Gastroesophageal sphincter (tissue), 3 donors: Measurements from ENCODE around the gene SPINK1.

Source experiments
- EP300 ChIP-seq: sonication (generic); formaldehyde crosslinking; IDR thresholded peaks from one replicate; pipeline ENCODE4 v1.6.1; 2017; ENCODE audit warnings: antibody characterized with exemption, mild to moderate bottlenecking
- POLR2A ChIP-seq, 2 donors: fragments of 450-650 bp; IDR thresholded peaks; one replicate each; pipeline ENCODE4 v1.6.1; 2017; ENCODE audit warnings: antibody characterized with exemption in 2 of 2, mild to moderate bottlenecking in 2 of 2, moderate library complexity in 1 of 2
- POLR2AphosphoS5 ChIP-seq: sonication (generic); formaldehyde crosslinking; IDR thresholded peaks from one replicate; pipeline ENCODE4 v1.6.1; 2017; ENCODE audit warnings: antibody characterized with exemption
- TF ChIP-seq, protein P1 (sequence below), 4 experiments: fragments of 200-600 bp in 2 of 4; fragments of 450-650 bp in 2 of 4; sonication (generic) in 1 of 4; IDR thresholded peaks; one replicate each; pipeline ENCODE4 v1.5.1; 2017 to 2019; ENCODE audit warnings: antibody characterized with exemption in 4 of 4, mild to moderate bottlenecking in 2 of 4, moderate library complexity in 2 of 4

DNA sequence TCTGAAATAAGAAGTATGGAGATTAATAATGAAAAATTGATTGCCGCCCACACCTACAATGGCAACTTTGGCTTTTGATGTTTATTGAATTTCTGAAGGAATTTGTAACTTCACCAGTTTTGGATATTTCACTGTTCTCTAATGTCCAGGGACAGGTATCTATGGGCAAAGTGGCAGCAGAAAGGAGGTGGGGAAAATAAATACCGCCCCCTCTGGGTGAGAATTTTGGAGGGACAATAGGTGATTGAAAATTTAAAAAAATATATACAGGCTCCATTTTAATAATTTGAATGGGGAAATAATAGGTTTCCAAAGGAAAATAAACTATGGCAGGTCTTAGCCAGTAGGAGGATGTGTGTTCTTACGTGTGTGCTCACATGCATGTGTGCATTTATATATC is 48.3 kb upstream of the SPINK1 start:
- TF ChIP-seq, protein P1, sequence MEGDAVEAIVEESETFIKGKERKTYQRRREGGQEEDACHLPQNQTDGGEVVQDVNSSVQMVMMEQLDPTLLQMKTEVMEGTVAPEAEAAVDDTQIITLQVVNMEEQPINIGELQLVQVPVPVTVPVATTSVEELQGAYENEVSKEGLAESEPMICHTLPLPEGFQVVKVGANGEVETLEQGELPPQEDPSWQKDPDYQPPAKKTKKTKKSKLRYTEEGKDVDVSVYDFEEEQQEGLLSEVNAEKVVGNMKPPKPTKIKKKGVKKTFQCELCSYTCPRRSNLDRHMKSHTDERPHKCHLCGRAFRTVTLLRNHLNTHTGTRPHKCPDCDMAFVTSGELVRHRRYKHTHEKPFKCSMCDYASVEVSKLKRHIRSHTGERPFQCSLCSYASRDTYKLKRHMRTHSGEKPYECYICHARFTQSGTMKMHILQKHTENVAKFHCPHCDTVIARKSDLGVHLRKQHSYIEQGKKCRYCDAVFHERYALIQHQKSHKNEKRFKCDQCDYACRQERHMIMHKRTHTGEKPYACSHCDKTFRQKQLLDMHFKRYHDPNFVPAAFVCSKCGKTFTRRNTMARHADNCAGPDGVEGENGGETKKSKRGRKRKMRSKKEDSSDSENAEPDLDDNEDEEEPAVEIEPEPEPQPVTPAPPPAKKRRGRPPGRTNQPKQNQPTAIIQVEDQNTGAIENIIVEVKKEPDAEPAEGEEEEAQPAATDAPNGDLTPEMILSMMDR (IDR thresholded peaks at IDR 0.05): no peak
- TF ChIP-seq POLR2AphosphoS5 (no peak), POLR2A (IDR thresholded peaks at IDR 0.05) (no peak), EP300 (no peak)
